Esophagus muscularis mucosa (tissue), 4 donors: ENCODE results near the gene RAB40C. TPM values are rescaled to one million over a fixed set of nuclear protein-coding genes. Genes with fewer than 3 reads are reported as not detected.

Experiments
- DNase-seq: peaks from one replicate; pipeline ENCODE4 v3.0.0-alpha.2; 2017; ENCODE audit errors: extremely low spot score
- H3K27ac ChIP-seq, 4 donors: fragments of 200-600 bp; sonication (generic); replicated peaks in 1 of 4; 1 replicate in 3 of 4; 2 replicates in 1 of 4; pipeline ENCODE4 v1.5.1; 2016 to 2019; ENCODE audit warnings: mild to moderate bottlenecking in 1 of 4
- H3K27me3 ChIP-seq, 4 donors: fragments of 200-600 bp; sonication (generic); one replicate each; pipeline versions ENCODE4 v1.5.1 to v1.6.0; 2016 to 2019
- H3K36me3 ChIP-seq, 4 donors: fragments of 200-600 bp; sonication (generic); one replicate each; pipeline ENCODE4 v1.5.1; 2016 to 2019
- H3K4me1 ChIP-seq, 4 donors: fragments of 200-600 bp; sonication (generic); one replicate each; pipeline ENCODE4 v1.5.1; 2016 to 2019
- H3K4me3 ChIP-seq, 4 donors: fragments of 200-600 bp; sonication (generic); 1 replicate in 2 of 4; 2 replicates in 2 of 4; pipeline ENCODE4 v1.5.1; 2016 to 2019; ENCODE audit warnings: mild to moderate bottlenecking in 4 of 4, moderate library complexity in 1 of 4
- H3K9me3 ChIP-seq, 4 donors: fragments of 200-600 bp; sonication (generic); 1 replicate in 3 of 4; 2 replicates in 1 of 4; pipeline ENCODE4 v1.5.1; 2016 to 2019
- EP300 ChIP-seq: sonication (generic); formaldehyde crosslinking; IDR thresholded peaks from one replicate; pipeline ENCODE4 v1.6.1; 2017; ENCODE audit warnings: antibody characterized with exemption
- POLR2A ChIP-seq: fragments of 450-650 bp; IDR thresholded peaks from one replicate; pipeline ENCODE4 v1.6.1; 2017; ENCODE audit warnings: antibody characterized with exemption, moderate library complexity, mild to moderate bottlenecking, low read depth
- POLR2AphosphoS5 ChIP-seq, 2 donors: sonication (generic); formaldehyde crosslinking; IDR thresholded peaks; one replicate each; pipeline ENCODE4 v1.6.1; 2017; ENCODE audit warnings: antibody characterized with exemption in 2 of 2
- WGBS: methylation state at CpG from one replicate; pipeline ENCODE4 v1.1.5; 2018; 5-methylcytosine and 5-hydroxymethylcytosine counted together
- intact Hi-C: fragments of 100-400 bp; cut with DNase I; formaldehyde crosslinking; loops from one replicate; pipeline ENCODE4 v1.15.1; 2023
- total RNA-seq, 4 donors: library from RNA; depleted of rRNA; stranded (reverse); fragments of >200 nt; gene quantifications; one replicate each; pipeline versions ENCODE4 v1.1.0 to v1.2.1, GENCODE V29; 2016
- TF ChIP-seq, protein P1 (sequence below), 3 experiments: fragments of 200-600 bp in 2 of 3; fragments of 450-650 bp in 1 of 3; sonication (generic) in 2 of 3; IDR thresholded peaks; one replicate each; pipeline ENCODE4 v1.5.1; 2017 to 2019; ENCODE audit warnings: antibody characterized with exemption in 3 of 3, mild to moderate bottlenecking in 2 of 3, moderate library complexity in 1 of 3

Gene RAB40C
- total RNA-seq, 4 donors from 2014 or later: 20.8 to 25.3 (median 23.0) TPM

DNA sequence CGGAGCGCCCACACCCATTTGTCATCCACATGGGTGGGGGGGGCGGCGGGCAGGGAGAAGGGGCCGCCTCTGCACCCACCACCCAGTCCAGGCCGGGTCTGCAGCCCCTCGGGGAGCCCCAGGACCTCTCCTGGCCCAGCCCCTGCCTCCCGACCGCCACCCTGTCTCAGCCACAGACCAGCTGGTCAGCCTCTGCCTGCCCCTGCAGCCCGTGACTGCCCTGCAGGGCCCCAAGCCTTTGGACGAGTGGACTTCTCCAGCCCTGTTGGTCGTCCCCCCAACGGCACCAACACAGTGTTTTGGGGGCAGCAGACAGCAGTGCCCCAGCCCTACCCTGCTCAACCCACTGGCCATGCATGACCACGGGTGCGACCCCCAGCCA lies 28.5 kb upstream of the RAB40C start:
- 68% methylated on average over 10 of the region's 15 CpGs for WGBS
- TF ChIP-seq, protein P1, sequence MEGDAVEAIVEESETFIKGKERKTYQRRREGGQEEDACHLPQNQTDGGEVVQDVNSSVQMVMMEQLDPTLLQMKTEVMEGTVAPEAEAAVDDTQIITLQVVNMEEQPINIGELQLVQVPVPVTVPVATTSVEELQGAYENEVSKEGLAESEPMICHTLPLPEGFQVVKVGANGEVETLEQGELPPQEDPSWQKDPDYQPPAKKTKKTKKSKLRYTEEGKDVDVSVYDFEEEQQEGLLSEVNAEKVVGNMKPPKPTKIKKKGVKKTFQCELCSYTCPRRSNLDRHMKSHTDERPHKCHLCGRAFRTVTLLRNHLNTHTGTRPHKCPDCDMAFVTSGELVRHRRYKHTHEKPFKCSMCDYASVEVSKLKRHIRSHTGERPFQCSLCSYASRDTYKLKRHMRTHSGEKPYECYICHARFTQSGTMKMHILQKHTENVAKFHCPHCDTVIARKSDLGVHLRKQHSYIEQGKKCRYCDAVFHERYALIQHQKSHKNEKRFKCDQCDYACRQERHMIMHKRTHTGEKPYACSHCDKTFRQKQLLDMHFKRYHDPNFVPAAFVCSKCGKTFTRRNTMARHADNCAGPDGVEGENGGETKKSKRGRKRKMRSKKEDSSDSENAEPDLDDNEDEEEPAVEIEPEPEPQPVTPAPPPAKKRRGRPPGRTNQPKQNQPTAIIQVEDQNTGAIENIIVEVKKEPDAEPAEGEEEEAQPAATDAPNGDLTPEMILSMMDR (IDR thresholded peaks at IDR 0.05): no peak
- no peak for TF ChIP-seq POLR2AphosphoS5 (IDR thresholded peaks at IDR 0.05)
- TF ChIP-seq POLR2A: no peak
- no peak for DNase-seq
- Histone ChIP-seq H3K4me1 (peaks cover 14 to 38% (median 28%) of the 10 kb centered on the region in 4 donors), H3K4me3 (no peak overlapping the region), H3K36me3 (no peaks in the 10 kb centered on the region), H3K9me3 (no peaks in the 10 kb centered on the region), H3K27me3 (peaks cover 0 to 81% (median 17%) of the 10 kb centered on the region in 4 donors), H3K27ac (no peak overlapping the region)
- intact Hi-C loops: no loop called here

DNA sequence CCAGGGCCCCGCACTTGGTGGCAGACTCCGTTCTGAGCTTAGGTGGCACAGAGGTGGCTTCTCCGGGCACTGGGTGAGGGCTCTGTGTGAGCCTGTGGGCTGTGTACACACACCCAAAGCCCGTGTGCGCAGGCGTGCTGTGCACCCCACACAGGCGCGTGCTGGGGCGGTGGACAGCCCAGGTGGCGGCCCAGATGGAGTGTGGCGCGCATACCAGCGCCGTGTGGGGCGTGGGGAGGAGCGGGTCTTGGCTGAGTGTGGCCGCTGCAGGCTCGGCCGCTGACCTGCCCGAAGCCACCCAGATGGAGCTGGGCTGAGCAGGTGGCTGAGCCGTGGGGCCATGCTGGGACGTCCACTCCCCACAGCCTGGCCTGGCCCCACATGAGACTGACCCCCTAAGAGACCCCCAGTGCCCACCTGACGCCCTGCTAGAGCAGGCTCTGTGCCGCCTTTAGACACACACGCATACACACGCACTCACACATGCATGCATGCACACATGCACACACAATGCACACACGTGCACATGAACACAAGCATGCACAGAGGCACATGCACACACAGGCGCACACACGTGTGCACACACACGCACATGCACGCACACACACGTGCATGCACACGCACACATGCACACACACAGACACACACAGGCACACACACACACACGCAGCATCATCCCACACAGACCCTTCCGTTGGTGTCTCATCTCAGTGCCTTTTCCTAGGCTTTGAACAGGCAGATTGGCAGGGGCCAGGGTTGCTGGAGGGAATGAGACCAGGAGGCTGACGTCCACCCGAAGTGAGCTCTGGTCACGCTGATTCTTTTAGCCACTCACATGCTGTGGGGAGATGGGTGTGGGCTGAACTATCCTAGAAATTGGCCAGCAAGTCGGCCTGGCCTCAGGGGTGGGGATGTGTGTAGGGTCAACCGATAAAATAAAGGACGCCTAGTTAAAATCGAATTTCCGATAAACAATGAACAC lies 27.6 kb upstream of the RAB40C start:
- no peak for DNase-seq

DNA sequence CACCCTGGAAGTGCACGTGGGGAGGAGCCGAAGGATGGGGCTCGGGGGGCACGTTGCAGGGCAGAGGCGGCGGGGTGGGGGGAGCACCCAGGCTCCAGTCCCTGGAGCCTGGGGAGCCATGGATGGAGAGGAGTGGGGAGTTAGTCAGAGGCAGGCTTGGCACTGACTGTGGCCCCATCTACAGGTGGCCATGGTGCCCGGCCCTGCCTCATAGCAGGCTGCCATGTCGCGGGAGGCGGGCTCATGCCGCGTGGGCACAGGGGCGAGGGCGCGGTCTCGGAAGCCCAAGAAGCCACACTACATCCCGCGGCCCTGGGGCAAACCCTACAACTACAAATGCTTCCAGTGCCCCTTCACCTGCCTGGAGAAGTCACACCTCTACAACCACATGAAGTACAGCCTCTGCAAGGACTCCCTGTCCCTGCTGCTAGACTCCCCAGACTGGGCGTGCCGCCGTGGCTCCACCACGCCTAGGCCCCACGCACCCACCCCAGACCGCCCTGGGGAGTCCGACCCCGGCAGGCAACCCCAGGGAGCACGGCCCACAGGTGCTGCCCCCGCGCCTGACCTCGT lies 26.7 kb upstream of the RAB40C start:
- DNase-seq: no peak
- Histone ChIP-seq H3K4me1 (peaks cover 29 to 56% (median 45%) of the 10 kb centered on the region in 4 donors), H3K4me3 (no peak overlapping the region), H3K27ac (no peak overlapping the region), H3K9me3 (no peaks in the 10 kb centered on the region), H3K27me3 (peaks cover 0 to 69% (median 17%) of the 10 kb centered on the region in 4 donors), H3K36me3 (no peaks in the 10 kb centered on the region)
- intact Hi-C loops: no loop called here
- TF ChIP-seq POLR2AphosphoS5 (IDR thresholded peaks at IDR 0.05): no peak
- TF ChIP-seq, protein P1 (IDR thresholded peaks at IDR 0.05): no peak
- TF ChIP-seq EP300: no peak
- TF ChIP-seq POLR2A: no peak
- WGBS: 86% methylated on average over 21 of the region's 30 CpGs

More for the DNA sequence above, 27.6 kb upstream of the RAB40C start:
- H3K9me3 ChIP-seq: no peaks in the 10 kb centered on the region
- intact Hi-C loops: no loop called here
- H3K27me3 ChIP-seq: peaks cover 0 to 78% (median 17%) of the 10 kb centered on the region in 4 donors
- no peak overlapping the region for H3K4me3 ChIP-seq
- peaks cover 21 to 47% (median 36%) of the 10 kb centered on the region in 4 donors for H3K4me1 ChIP-seq
- TF ChIP-seq POLR2A: no peak
- TF ChIP-seq EP300: no peak
- H3K27ac ChIP-seq: no peak overlapping the region
- 79% methylated on average over 25 of the region's 43 CpGs for WGBS
- H3K36me3 ChIP-seq: no peaks in the 10 kb centered on the region

DNA sequence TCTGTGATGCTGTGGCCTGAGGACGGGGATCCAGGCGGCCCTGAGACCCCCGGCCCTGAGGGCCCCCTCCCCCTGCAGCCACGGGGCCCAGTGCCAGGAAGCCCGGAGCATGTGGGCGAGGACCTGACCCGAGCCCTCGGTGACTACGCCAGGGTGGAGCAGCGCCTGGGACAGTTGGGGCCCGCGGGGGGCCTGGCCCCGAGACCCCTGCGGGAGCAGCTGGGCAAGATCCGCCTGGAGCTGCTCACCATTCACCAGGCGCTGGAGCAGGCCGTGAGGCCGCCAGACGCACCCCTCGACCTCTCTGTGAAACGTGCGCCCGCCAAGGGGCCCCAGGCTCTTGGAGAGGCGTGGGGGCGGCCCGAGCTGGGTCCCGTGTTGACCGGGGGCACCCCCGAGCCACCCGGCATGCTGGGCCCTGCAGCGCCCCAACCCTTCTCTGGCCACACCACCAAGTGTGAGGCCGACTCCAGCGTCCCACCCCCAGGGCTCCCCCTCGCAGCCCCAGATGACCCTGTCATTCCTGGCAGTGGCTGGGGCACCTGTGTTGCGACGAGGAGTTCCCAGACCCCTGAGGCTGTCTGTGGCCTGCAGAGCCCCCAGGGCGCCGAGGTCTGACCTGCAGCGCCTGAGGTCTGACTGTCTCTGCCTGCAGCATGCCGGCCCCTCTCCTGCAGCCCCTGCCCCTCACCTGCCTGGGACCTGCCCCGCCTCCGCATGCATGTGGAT lies 25.0 kb upstream of the RAB40C start:
- TF ChIP-seq, protein P1 (IDR thresholded peaks at IDR 0.05): no peak
- no peak for TF ChIP-seq EP300
- no peak overlapping the region for H3K4me3 ChIP-seq
- intact Hi-C loops: no loop called here
- H3K4me1 ChIP-seq: peaks cover 39 to 61% (median 51%) of the 10 kb centered on the region in 4 donors
- H3K27me3 ChIP-seq: peaks cover 0 to 52% (median 9%) of the 10 kb centered on the region in 4 donors
- H3K9me3 ChIP-seq: no peaks in the 10 kb centered on the region
- WGBS: 88% methylated on average over 2 of the region's 42 CpGs
- no peak for DNase-seq
- H3K36me3 ChIP-seq: no peaks in the 10 kb centered on the region
- no peak overlapping the region for H3K27ac ChIP-seq
